Fibroblast of peridontal ligament (primary cell): ENCODE results near the gene DNAH9.

ENCODE experiments used
- DNase-seq: peaks from one replicate; pipeline ENCODE4 v3.0.0-alpha.2; 2010; ENCODE audit errors: extremely low read depth

DNAH9 gene, protein sequence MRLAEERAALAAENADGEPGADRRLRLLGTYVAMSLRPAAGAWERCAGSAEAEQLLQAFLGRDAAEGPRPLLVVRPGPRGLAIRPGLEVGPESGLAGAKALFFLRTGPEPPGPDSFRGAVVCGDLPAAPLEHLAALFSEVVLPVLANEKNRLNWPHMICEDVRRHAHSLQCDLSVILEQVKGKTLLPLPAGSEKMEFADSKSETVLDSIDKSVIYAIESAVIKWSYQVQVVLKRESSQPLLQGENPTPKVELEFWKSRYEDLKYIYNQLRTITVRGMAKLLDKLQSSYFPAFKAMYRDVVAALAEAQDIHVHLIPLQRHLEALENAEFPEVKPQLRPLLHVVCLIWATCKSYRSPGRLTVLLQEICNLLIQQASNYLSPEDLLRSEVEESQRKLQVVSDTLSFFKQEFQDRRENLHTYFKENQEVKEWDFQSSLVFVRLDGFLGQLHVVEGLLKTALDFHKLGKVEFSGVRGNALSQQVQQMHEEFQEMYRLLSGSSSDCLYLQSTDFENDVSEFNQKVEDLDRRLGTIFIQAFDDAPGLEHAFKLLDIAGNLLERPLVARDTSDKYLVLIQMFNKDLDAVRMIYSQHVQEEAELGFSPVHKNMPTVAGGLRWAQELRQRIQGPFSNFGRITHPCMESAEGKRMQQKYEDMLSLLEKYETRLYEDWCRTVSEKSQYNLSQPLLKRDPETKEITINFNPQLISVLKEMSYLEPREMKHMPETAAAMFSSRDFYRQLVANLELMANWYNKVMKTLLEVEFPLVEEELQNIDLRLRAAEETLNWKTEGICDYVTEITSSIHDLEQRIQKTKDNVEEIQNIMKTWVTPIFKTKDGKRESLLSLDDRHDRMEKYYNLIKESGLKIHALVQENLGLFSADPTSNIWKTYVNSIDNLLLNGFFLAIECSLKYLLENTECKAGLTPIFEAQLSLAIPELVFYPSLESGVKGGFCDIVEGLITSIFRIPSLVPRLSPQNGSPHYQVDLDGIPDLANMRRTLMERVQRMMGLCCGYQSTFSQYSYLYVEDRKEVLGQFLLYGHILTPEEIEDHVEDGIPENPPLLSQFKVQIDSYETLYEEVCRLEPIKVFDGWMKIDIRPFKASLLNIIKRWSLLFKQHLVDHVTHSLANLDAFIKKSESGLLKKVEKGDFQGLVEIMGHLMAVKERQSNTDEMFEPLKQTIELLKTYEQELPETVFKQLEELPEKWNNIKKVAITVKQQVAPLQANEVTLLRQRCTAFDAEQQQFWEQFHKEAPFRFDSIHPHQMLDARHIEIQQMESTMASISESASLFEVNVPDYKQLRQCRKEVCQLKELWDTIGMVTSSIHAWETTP (N-terminal part only)

DNA sequence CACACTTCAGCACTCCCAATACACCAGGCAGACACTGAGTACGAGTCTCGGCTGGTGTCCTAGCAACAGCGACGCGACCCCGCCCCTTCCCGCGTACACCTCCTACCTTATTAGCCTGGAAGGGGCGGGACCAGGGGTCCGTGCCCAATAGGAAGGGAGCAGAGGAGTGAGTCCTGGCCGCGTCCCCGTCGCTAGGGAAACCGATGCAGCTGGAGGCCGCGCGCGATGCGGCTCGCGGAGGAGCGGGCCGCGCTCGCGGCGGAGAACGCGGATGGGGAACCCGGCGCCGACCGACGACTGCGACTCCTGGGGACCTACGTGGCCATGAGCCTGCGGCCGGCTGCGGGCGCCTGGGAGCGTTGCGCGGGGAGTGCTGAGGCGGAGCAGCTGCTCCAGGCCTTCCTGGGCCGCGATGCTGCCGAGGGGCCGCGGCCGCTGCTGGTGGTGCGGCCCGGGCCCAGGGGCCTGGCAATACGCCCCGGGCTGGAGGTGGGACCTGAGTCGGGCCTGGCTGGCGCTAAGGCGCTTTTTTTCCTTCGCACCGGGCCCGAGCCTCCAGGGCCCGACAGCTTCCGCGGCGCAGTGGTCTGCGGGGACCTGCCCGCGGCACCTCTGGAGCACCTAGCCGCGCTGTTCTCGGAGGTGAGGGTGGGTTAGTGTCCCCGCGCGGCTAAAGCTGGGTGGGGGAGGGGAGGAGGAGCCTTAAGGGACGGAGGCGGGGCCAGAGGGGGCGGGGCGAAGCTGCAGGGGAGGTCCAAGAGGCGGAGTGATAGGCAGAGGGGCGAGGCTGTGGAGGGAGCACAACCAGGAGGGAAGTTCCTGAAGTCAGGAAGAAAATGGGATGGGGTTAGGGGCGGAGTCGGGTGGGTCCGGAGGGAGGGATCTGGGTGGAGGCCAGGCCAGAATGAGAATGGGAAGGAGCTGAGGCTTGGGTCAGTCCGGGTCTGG is at the start of gene DNAH9:
DNAH9 (plus strand) TSS at position 197 of the 948 bp plus-strand sequence; CDS start at position 226, 29 bp downstream.
- no peak for DNase-seq

DNA sequence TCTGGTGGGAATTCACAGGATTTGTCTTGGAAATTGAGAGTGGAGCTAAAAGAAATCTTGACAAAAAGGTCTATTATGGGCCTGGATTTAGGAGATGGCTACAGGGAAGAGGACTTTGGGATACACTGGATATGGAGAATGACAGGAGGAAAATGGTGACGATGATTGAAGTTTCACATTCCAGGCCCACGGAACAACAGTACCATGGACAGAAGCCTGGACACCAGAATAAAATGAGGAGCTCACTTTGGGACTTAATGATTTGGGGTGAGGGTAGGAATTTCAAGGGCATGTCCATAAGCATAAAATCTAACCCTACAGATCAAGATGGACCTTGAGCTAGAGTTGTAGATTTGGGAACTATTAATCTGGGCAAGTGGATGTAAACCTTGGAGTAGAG is 47.8 kb upstream of the DNAH9 start:
- no peak for DNase-seq

DNA sequence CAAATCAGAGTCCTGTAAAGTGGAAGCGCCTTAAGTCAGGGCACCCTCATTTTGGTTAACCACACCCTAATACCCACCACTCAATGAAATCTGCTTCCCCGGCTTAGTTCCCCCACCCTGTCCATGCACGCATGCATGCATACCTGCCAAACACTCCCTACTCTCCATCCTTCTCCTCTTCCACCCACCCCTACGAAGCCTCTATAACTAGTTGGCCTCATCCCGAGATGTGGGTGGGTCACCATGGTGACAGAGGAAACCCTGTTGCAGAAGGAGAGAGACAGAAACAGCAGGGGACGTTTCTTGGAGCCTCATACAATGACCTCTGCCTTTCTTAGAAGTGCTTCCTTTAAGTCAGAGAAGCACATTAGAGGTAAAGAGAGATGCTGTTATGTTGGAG is 46.8 kb upstream of the DNAH9 start:
- no peak for DNase-seq

DNA sequence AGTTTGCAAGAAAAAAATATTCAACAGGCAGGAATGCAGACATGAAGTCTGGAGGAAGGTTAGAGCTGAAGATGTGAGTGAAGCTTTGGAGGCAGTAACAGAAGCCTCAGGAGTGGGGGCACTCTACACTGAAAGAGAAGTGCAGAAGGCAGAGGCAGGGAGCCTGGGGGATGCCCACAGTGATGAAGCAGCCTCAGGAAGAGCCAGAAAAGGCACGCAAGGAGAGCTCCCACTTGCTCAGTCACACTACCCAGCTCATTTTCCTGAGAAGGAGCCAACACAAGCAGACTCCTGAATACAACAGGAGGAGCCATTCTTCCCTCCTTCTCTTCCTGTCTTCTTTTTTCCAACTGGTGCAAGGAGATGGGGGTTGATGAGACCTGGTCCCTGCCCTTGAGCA is 45.1 kb upstream of the DNAH9 start:
- no peak for DNase-seq

DNA sequence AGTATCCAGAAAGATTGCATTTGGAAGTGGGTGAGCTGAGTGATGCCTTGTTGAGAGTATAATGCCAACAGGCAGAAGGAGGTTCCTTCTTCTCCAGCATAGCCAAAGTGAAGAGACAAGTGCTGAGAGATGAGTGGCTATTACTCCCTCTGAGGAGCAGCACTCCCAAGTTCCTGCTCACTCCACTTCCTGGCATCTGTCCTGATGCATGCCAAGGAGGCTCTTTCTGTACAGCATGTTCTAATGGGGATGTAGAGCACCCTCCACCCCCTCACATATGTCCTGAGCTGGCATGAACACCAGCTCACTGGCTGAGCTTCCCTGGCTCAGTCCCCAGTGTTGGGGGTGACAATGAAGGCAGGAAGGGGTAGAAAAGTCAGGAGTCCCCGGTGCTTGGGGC is 44.2 kb upstream of the DNAH9 start:
- no peak for DNase-seq

DNA sequence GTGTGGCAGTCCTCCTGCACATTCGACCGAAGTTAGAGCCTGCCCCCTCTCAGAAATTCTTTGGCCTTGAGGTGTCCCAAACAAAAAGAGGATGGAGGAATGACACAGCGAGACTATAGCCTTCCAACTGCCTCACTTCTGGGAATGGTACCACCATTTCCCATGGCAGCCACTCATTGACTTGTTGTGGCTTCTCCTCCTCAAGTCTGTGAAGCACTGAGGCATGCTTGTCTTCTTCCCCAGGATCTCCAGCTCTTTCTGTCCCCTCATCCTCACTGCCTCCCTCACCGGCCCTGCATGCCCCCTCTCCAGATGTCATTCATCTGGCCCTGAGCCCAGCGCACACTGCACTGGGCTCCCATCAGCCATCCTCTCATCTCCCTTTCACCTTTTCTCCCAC is 43.7 kb upstream of the DNAH9 start:
- DNase-seq, result no peak

DNA sequence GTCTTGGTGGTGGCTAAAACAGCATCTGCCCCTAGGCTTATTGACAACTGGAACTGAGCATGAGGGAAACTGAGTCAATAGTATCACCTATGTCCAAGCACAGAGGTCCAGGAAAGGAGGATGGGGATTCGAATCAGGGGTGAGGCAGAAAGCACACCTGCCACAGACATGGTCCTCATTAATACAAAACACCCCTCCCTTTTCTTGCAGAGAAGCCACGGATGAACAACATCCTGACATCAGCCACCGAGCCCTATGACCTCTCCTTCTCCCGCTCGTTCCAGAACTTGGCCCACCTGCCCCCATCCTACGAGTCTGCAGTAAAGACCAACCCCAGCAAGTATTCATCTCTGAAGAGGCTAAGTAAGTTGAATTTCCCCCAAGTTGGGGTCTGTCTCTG is 42.7 kb upstream of the DNAH9 start:
- DNase-seq, result no peak

DNA sequence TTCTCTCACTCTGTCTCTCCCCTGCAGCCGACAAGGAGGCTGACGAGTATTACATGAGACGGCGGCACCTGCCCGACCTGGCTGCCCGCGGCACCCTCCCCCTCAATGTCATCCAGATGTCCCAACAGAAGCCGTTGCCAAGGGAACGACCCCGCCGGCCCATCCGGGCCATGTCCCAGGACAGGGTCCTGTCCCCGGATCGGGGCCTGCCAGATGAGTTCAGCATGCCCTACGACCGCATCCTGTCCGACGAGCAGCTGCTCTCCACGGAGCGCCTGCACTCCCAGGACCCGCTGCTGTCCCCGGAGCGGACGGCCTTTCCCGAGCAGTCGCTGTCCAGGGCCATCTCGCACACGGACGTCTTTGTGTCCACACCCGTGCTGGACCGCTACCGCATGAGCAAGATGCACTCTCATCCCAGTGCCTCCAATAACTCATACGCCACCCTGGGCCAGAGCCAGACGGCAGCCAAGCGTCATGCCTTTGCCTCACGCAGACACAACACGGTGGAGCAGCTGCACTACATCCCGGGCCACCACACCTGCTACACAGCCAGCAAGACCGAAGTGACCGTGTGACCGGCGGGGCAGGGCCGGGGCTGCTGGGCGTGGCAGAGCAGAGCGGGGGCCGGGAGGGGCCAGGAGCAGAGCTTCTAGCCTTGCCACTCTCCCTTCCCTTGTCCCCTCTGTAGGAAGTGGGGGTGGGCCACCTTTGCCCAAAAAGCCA is 40.4 kb upstream of the DNAH9 start:
- DNase-seq, result no peak

DNA sequence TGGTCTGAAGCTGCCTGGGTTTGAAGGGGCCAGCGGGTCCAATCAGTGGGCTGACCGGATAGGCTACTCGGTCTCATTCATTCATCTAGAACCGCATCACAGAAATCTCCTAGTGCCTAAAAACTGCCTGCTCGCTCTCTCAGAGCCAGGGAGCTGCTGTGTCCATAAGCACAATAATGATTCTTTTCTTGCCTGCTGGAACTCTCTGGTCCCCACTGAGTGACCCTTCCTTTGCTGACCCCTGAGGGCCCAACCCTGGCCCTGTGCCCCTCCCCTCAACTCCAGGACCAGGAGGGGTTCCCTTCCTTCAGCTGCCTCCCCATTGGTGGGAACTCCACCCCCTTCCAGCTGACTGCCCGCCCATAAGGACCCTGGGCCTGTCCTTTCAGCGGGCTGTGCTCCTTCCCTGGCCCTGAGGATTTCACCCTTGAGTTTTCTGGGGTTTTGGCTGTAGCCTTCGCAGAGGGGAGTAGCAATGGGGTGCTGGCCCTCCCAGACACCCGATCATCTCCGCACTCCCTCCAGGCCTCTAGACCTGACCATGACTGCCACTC is 39.5 kb upstream of the DNAH9 start:
- no peak for DNase-seq

DNA sequence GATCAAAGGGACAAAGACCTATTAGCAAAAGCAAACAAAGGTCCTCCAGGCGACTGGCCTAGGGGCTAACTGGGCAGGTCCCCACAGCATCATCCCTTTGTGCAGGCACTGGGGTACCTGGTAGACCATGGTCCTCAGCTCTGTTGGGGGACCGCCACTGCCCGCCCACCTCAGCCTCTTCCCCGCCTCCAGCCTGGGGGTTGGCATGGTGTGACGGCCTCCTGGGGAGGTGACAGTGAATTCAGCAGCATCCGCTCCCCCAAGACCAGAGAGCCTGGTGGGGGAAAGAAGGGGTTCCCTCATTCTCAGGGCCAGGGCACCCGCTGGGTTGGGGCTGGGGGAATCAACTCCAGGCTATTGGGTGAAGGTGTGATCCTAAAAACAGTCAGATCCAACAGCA is 38.7 kb upstream of the DNAH9 start:
- DNase-seq, result no peak

DNA sequence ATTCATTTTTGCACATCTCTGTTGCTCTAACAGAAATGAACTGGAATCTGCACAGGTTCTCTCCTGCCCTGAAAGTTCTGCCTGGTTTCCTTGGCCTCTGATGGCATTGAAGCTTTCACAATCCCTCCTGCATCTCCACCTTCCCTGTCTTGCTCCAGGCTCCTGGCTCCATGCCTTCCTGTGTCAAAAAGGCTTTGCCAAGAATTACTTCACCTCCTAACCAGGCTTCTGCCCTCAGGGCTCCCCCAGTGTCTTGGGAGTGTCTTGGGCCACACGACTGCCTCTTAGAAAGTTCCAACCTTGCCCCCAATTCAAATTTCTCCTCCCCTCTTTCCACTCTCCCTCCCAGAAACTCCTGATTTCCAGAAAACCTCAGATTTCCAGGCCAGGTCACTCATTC is 37.0 kb upstream of the DNAH9 start:
- no peak for DNase-seq

DNA sequence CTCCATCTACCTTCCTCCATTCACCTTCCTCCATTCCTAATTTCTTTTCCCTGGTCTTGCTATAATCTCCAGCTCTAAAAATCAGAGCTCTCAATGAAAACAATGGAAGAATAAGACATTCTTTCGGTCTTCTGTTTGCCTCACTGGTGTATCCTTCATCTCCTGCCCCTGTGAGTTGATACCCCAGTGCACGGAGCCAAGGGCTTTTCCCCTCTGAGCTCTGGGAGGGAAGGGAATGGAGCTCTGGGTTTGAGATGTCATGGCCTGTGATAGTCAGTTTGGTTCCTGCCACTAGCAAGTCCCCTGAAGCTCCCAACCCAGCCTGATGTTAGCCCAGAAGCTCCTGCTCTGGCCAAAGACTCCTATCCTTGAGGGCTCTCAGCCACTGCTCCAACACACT is 36.6 kb upstream of the DNAH9 start:
- DNase-seq, result no peak

DNA sequence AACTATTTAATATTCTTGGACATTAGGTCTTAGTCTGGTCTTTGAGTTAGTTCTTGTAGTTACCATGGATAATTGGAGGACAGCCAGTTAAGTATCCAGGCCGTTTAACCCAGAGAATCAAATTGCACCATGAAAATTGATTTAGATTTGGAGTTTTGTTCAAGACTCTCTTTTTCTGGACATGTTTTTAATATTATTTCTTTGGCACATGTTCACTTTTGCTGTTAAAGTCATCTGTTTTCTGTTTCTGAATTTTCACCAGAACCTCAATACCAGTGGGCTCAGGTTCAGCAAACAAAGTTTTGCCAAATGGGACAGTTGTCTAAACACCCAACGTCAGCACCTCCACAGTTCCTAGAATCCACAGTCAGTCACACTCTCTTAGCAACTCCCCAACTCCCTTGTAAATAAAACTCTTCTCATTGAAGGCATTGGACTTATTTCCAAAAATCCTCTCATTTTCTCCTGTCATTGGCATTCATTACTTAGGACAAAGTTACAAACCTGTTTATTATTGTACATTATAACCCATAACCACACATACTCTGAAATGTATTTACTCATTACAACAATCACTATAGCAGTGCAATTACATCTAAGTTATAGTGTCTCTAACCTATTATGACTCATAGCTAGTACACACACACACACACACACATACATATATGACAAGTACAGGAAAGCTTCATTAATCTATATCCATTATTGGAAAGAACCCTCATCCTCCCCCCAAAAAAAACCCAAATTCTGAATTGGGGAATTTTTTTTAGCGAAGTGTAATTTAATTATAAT is 33.5 kb upstream of the DNAH9 start:
- DNase-seq, result no peak

DNA sequence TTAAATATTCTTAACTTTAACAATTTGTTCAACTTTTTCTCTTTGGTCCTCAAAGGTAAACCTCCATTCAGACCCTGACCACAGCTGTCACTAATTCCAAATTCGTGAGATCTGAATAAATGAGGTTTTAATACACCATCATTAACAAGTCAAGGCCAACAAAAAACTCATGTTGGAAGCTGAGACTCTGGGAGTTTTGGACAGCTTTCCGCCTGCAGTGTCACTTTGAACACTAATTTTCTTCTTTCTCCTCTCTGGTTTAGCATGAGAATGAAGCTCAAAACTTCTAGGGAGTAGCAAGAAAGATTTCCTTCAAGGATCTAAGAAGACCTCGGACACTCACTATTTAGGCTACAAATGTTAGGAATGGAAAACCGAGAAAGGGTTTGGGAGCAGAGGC is 32.7 kb upstream of the DNAH9 start:
- no peak for DNase-seq

DNA sequence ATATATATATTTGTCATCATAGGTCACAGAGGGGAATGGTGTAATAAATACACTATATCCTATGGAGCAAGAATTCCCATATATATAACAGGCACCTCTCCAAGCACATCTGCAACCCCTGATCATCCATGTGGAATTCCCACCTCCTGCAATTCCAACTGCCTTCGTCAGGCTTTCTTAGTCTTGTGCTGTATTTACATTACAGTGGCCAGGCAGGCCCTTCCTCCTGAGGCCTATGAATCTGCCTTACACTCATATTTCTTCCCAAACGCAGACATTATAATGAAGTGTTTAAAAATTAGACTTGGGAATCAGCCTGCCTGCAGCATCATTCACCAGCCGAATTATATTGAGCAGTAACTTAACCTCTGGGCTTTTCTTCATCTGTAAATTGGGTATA is 19.3 kb upstream of the DNAH9 start:
- DNase-seq, result no peak

DNA sequence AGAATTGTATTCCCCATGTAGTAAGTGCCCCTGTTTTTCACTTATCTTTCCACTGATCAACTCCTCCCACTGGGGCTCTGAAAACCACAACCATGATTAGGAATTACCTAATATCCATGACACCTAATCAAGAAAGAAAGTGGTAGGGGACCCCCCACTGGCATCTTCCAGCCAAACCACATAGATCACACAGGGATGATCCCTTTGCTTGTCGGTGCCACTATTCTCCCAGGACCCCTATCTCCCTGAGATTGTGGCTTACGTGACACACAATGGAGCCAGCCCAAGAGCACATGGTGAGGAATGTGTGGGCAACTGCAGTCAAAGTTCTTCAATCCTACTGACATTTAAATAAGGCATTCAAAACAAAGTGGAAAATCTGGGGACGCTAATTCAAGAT is 17.6 kb upstream of the DNAH9 start:
- DNase-seq, result no peak

DNA sequence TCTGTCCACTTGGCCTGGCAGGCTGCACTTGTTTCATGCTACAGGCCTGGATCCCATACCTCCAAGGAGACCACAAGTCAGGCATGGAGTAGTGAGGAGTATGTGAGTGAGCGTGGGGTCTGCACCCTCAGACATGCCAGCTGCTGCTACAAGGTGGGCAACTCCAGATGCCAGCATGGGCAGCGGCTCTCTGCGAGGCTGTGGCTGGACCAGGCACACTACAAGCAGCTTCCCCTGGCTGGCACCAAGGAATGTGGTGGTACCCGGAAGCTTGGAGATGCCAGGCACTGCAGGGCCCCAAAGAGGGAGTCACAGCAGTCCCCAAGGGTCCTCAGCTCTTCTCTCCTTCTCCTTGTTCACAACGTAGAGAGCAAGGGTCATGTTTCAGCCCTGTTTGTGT is 16.1 kb upstream of the DNAH9 start:
- no peak for DNase-seq

DNA sequence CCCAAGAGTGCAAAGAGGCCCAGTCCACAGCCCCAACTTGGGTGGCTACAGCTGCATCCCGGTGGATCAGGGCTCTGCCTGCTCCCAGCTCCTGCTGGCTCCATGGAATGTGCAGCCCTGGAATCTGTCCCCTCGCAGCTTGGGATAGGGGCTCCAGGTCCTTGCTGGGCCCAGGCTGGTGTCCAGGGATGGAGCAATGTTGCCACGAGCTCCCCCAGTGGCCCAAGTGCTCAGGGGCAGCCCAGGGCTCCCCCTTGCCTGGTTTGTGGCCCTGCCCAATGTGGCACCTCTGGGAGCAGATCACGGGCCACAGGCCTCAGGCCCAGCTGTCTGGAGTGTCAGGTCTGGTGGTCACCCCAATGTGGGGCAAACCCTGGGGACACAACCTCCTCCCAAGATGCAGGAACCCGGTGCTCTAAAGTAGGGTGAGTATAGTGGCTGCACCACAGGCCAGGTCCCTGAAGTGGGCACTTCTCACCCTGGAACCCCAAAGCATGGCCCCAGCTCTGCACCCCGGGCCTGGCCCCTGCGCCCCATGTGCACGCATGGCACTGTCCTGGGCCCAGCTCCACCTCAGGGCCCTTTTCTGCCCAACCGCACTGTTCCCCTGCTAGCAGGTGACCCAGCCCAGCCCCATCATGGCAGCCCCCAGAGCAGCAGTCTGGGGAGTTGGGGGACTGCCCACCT is 14.8 kb upstream of the DNAH9 start:
- no peak for DNase-seq

DNA sequence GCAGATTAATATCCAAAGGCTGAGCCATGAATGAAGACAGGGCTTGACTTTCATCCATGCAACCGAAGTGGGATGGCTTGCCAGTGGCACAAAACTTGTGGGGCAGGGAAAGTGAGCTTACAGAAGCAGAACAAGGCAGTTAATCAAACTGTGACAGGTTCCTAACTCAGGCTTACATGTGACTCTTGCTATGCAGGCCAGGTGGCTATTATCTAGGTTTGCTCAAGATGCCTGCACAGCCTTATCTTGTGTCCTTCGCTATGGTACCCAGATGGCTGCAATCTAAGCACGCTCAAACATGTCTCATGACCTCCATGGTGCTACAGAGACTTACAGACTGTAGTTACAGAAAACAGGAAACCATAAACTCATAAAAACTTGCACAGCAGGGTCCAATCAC is 8.6 kb upstream of the DNAH9 start:
- DNase-seq, result no peak
